MM.1S (cell line): ENCODE results near the gene CFAP68.

Source experiments
- DNase-seq: peaks from one replicate; pipeline ENCODE4 v3.0.0-alpha.2; 2015
- H2AFZ ChIP-seq: fragments of 300-600 bp; sonication (generic); 2 replicates; pipeline ENCODE4 v1.6.0; 2016; ENCODE audit warnings: antibody characterized with exemption, low read length
- H3F3A ChIP-seq: fragments of 300-600 bp; sonication (generic); 2 replicates; pipeline ENCODE4 v1.6.1; 2016; ENCODE audit warnings: mild to moderate bottlenecking, antibody characterized with exemption, low read length, moderate library complexity, mixed read lengths; ENCODE audit not compliant: insufficient read depth
- H3K27ac ChIP-seq: fragments of 300-600 bp; sonication (generic); 2 replicates; pipeline ENCODE4 v1.5.1; 2016; ENCODE audit warnings: mild to moderate bottlenecking, low read length
- H3K27me3 ChIP-seq: fragments of 300-600 bp; sonication (generic); replicated peaks from 2 replicates; pipeline ENCODE4 v1.6.0; 2016; ENCODE audit warnings: low read length; ENCODE audit not compliant: insufficient read depth
- H3K36me3 ChIP-seq: fragments of 300-600 bp; sonication (generic); replicated peaks from 2 replicates; pipeline ENCODE4 v1.6.1; 2016; ENCODE audit warnings: mild to moderate bottlenecking, low read length, mixed read lengths; ENCODE audit not compliant: insufficient read depth
- H3K4me1 ChIP-seq: fragments of 300-600 bp; sonication (generic); 2 replicates; pipeline ENCODE4 v1.6.1; 2016; ENCODE audit warnings: low read length, mixed read lengths
- H3K4me2 ChIP-seq: fragments of 300-600 bp; sonication (generic); 2 replicates; pipeline ENCODE4 v1.6.0; 2016; ENCODE audit warnings: low read depth, low read length
- H3K4me3 ChIP-seq: fragments of 300-600 bp; sonication (generic); 2 replicates; pipeline ENCODE4 v1.5.1; 2016; ENCODE audit warnings: low read length, mixed read lengths
- H3K79me2 ChIP-seq: fragments of 300-600 bp; sonication (generic); 2 replicates; pipeline ENCODE4 v1.6.1; 2016; ENCODE audit warnings: mixed run types, low read length, mixed read lengths
- H3K9ac ChIP-seq: fragments of 300-600 bp; sonication (generic); 2 replicates; pipeline ENCODE4 v1.6.1; 2016; ENCODE audit warnings: low read length, mixed read lengths
- H3K9me2 ChIP-seq: fragments of 300-600 bp; sonication (generic); replicated peaks from 2 replicates; pipeline ENCODE4 v1.6.1; 2016; ENCODE audit warnings: mild to moderate bottlenecking, low read length, mixed read lengths; ENCODE audit not compliant: insufficient read depth
- H3K9me3 ChIP-seq: fragments of 300-600 bp; sonication (generic); replicated peaks from 2 replicates; pipeline ENCODE4 v1.6.1; 2016; ENCODE audit warnings: mild to moderate bottlenecking, low read length, mixed read lengths; ENCODE audit not compliant: insufficient read depth
- H4K20me1 ChIP-seq: fragments of 300-600 bp; sonication (generic); 2 replicates; pipeline ENCODE4 v1.6.1; 2016; ENCODE audit warnings: mild to moderate bottlenecking, low read length, moderate library complexity, mixed read lengths; ENCODE audit not compliant: insufficient read depth
- EZH2 ChIP-seq: fragments of 300-600 bp; sonication (generic); optimal IDR thresholded peaks from 2 replicates; pipeline ENCODE3; 2017; ENCODE audit warnings: low read depth, mild to moderate bottlenecking, antibody characterized with exemption, low read length, mixed read lengths
- EZH2phosphoT487 ChIP-seq: fragments of 300-600 bp; sonication (generic); IDR thresholded peaks from 2 replicates; pipeline ENCODE4 v1.6.1; 2018; ENCODE audit warnings: antibody characterized with exemption, low read length
- TF ChIP-seq, protein P1 (sequence below): fragments of 300-600 bp; sonication (generic); IDR thresholded peaks from 2 replicates; pipeline ENCODE4 v1.5.1; 2016; ENCODE audit warnings: antibody characterized with exemption, low read length, mixed read lengths

CFAP68 gene

DNA sequence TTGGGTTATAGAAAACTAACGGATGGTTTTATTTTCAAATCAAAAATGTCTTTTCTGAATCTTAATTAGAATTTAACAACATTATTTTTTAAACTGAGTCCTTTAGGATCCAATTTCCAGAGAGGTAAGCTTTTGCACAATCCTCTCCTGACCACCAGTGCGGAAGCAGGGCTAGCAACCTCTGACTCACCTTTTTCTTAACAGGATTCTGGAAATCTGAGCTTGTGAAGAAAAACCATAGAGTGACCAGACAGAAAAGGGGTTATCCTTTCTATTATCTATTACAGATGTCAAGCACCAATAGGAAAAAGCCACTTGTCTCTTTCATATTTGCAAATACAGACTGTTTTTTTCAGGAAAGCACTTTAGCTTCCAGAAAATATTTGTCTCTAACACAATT is 33.3 kb upstream of the CFAP68 start:
- Histone ChIP-seq H3K36me3 (no peaks in the 10 kb centered on the region), H3K79me2 (no peaks in the 10 kb centered on the region), H3K9me3 (no peaks in the 10 kb centered on the region), H3F3A (no peaks in the 10 kb centered on the region), H3K4me3 (no peak overlapping the region), H2AFZ (no peak overlapping the region), H3K9ac (no peak overlapping the region), H3K27me3 (no peaks in the 10 kb centered on the region), H3K27ac (no peak overlapping the region), H3K4me2 (no peak overlapping the region), H3K4me1 (no peaks in the 10 kb centered on the region), H3K9me2 (no peaks in the 10 kb centered on the region), H4K20me1 (no peaks in the 10 kb centered on the region)
- TF ChIP-seq EZH2phosphoT487 (no peak), EZH2 (no peak)
- TF ChIP-seq, protein P1, sequence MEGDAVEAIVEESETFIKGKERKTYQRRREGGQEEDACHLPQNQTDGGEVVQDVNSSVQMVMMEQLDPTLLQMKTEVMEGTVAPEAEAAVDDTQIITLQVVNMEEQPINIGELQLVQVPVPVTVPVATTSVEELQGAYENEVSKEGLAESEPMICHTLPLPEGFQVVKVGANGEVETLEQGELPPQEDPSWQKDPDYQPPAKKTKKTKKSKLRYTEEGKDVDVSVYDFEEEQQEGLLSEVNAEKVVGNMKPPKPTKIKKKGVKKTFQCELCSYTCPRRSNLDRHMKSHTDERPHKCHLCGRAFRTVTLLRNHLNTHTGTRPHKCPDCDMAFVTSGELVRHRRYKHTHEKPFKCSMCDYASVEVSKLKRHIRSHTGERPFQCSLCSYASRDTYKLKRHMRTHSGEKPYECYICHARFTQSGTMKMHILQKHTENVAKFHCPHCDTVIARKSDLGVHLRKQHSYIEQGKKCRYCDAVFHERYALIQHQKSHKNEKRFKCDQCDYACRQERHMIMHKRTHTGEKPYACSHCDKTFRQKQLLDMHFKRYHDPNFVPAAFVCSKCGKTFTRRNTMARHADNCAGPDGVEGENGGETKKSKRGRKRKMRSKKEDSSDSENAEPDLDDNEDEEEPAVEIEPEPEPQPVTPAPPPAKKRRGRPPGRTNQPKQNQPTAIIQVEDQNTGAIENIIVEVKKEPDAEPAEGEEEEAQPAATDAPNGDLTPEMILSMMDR, result no peak
- no peak for DNase-seq

DNA sequence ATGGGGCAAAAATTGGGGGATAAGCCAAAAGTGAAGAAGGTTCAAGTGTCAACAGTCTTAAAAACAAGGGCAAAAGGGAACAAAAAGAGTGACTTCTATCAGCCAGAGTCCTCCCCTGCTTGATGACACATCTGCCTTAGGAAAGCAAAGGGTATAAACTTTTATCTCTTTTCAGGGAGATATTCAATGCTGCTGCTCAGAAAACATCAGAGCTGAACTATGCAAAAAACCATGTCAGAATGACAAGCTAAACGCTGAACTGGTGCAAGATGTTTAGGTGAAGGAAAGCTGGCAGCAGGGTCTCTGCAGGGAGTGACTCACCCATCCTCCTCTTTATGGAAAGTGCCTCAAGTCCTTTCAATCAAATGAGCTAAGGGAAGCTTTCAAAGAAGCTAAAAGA is 32.7 kb upstream of the CFAP68 start:
- H3K4me2 ChIP-seq, result no peak overlapping the region
- no peak for DNase-seq
- H2AFZ ChIP-seq, result no peak overlapping the region
- no peaks in the 10 kb centered on the region for H3K4me1 ChIP-seq
- no peaks in the 10 kb centered on the region for H3K27me3 ChIP-seq
- no peaks in the 10 kb centered on the region for H3K36me3 ChIP-seq
- H3K9me3 ChIP-seq, result no peaks in the 10 kb centered on the region
- no peaks in the 10 kb centered on the region for H3F3A ChIP-seq
- TF ChIP-seq, protein P1, result no peak
- no peak overlapping the region for H3K4me3 ChIP-seq
- no peak overlapping the region for H3K9ac ChIP-seq
- H3K27ac ChIP-seq, result no peak overlapping the region
- H3K9me2 ChIP-seq, result no peaks in the 10 kb centered on the region
- H3K79me2 ChIP-seq, result no peaks in the 10 kb centered on the region
- no peaks in the 10 kb centered on the region for H4K20me1 ChIP-seq

DNA sequence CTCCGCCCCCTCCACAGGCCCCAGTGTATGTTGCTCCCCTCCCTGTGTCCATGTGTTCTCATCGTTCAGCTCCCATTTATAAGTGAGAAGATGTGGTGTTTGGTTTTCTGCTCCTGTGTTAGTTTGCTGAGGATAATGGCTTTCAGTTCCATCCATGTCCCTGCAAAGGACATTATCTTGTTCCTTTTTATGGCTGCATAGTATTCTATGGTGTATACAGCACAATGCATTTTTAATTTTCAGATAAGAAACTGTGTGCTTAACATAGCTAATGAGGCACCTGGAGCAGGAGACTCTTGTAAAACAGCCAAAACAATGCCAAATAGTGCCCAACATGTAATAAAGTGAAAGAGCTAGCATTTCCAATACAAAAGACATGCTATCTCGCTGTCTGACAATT is 29.7 kb upstream of the CFAP68 start:
- Histone ChIP-seq H2AFZ (no peak overlapping the region), H3K79me2 (no peaks in the 10 kb centered on the region), H3K4me3 (no peak overlapping the region), H3K9me2 (no peaks in the 10 kb centered on the region), H3K4me2 (no peak overlapping the region), H3K9me3 (no peaks in the 10 kb centered on the region), H3F3A (no peaks in the 10 kb centered on the region), H3K9ac (no peak overlapping the region), H3K27me3 (no peaks in the 10 kb centered on the region), H3K27ac (no peak overlapping the region), H3K4me1 (no peaks in the 10 kb centered on the region), H4K20me1 (no peaks in the 10 kb centered on the region), H3K36me3 (no peaks in the 10 kb centered on the region; the same call in 1 of the 2 replicates)
- DNase-seq, result no peak
- TF ChIP-seq EZH2, result no peak
- no peak for TF ChIP-seq EZH2phosphoT487
- TF ChIP-seq, protein P1, result no peak

DNA sequence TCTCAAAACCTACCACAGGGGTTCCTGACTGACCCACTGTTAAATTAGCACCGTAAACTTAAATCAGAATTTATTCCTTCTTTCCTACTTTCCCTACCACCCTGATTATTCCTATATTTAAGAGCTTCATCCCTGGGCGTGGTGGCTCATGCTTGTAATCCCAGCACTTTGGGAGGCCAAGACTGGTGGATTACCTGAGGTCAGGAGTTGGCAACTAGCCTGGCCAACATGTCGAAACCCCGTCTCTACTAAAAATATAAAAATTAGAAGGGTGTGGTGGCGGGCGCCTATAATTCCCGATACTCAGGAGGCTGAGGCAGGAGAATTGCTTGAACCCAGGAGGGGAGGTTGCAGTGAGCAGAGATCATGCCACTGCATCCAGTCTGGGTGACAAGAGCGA is 28.3 kb upstream of the CFAP68 start:
- no peaks in the 10 kb centered on the region for H3K4me1 ChIP-seq
- no peak overlapping the region for H2AFZ ChIP-seq
- no peak overlapping the region for H3K9ac ChIP-seq
- TF ChIP-seq EZH2, result no peak
- no peak for TF ChIP-seq EZH2phosphoT487
- no peak overlapping the region for H3K4me2 ChIP-seq
- H3K4me3 ChIP-seq, result no peak overlapping the region
- H3K79me2 ChIP-seq, result no peaks in the 10 kb centered on the region
- H3K9me3 ChIP-seq, result no peaks in the 10 kb centered on the region
- no peak for DNase-seq
- no peak overlapping the region for H3K27ac ChIP-seq
- H3F3A ChIP-seq, result no peaks in the 10 kb centered on the region
- H3K9me2 ChIP-seq, result no peaks in the 10 kb centered on the region
- H4K20me1 ChIP-seq, result no peaks in the 10 kb centered on the region
- H3K36me3 ChIP-seq, result no peaks in the 10 kb centered on the region; the same call in 1 of the 2 replicates
- H3K27me3 ChIP-seq, result no peaks in the 10 kb centered on the region
